Measurements from ENCODE around the gene BRICD5.

DNA sequence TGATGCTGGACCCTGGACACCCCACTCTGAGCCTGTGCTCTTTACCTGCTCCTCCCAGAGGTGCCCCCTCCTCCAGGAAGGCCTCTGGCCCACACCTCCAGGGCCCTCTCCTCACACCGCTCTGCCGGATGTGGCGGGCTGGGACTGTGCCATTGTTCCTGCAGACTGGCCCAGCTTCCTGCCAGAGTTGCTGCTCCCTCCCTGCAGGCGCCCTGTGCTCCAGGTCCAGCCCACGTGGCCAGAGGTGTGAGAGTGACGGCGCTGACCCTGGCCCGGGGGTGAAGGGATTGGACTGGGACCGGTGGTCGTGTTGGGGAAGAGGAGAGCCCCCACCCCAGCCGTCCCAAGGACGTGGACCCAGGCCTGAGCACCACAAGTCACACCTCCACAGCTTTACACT lies 18.4 kb upstream of the BRICD5 start:
- TF ChIP-seq CTCF (IDR thresholded peaks at IDR 0.05): no peak
- TF ChIP-seq EZH2 (IDR thresholded peaks at IDR 0.05): no peak
